Panc1 (cell line): Measurements from ENCODE around the gene MAMSTR.

ENCODE experiments used
- CTCF ChIP-seq: fragments of 450-650 bp; IDR thresholded peaks from 2 replicates; pipeline ENCODE4 v1.5.1; 2017; ENCODE audit warnings: mild to moderate bottlenecking
- POLR2AphosphoS5 ChIP-seq: IDR thresholded peaks from 2 replicates; pipeline ENCODE4 v1.6.1; 2012; ENCODE audit warnings: mild to moderate bottlenecking, low read depth, low read length, moderate library complexity
- REST ChIP-seq, 2 experiments: IDR thresholded peaks; 2 replicates each; pipeline ENCODE4 v1.6.1; 2011 to 2012; ENCODE audit warnings: low read depth in 2 of 2, control low read depth in 1 of 2, low read length in 1 of 2, mild to moderate bottlenecking in 1 of 2, moderate library complexity in 1 of 2; ENCODE audit not compliant: insufficient read depth in 1 of 2
- SIN3A ChIP-seq: IDR thresholded peaks from 2 replicates; pipeline ENCODE4 v1.6.1; 2012; ENCODE audit warnings: low read depth, mild to moderate bottlenecking, low read length, moderate library complexity, borderline replicate concordance; ENCODE audit not compliant: insufficient read depth
- TCF7L2 ChIP-seq: IDR thresholded peaks from 2 replicates; pipeline ENCODE4 v1.6.1; 2011; ENCODE audit warnings: mild to moderate bottlenecking, low read depth, low read length, inconsistent platforms

GRCh38 chr19:48713864-48714755 lies 5.4 kb downstream of the MAMSTR start:
- no peak for TF ChIP-seq CTCF
- no peak for TF ChIP-seq SIN3A
- no peak; the same call in 1 of the 2 replicates for TF ChIP-seq POLR2AphosphoS5
- peak; percentile 62; the same call in 1 of the 2 replicates for TF ChIP-seq TCF7L2
- no peak for TF ChIP-seq REST (IDR thresholded peaks at IDR 0.05; ENCODE audit: insufficient read depth in 1 of 2, low read depth in 2 of 2, low read length in 1 of 2)
